T47D (cell line): ENCODE measurements around the gene ABCA10.

Experiments used
- DNase-seq, 2 experiments: peaks; one replicate each; pipeline versions ENCODE4 v3.0.0 to v3.0.0-alpha.2; 2011 to 2012; ENCODE audit warnings: low read depth in 1 of 2, low spot score in 1 of 2
- JUND ChIP-seq: IDR thresholded peaks from 2 replicates; pipeline ENCODE4 v1.6.1; 2012; ENCODE audit warnings: low read depth
- in situ Hi-C: cut with HindIII; loops from 2 replicates; pipeline ENCODE4 v1.10.0; 2016; ENCODE audit warnings: low sequenced_read_pairs, low pct_unique_long_range_greater_than_20kb

The ABCA10 gene

GRCh38 chr17:69141431-69142174, 87.0 kb downstream of the ABCA10 start, which contains the start of gene ABCA6:
Gene ABCA6, minus strand, starts transcription at chr17:69141895. Its CDS starts 1,192 bp downstream, at chr17:69140703.
- peak in 1 of 2 experiments; percentile 8 for DNase-seq
- no peak for TF ChIP-seq JUND
- in situ Hi-C loops = no loop called here

- no peak for DNase-seq
- TF ChIP-seq JUND = no peak
- in situ Hi-C loops = no loop called here
Measured at GRCh38 chr17:69134112-69134511, 94.5 kb downstream of the ABCA10 start.

- in situ Hi-C loops = no loop called here
- no peak for TF ChIP-seq JUND
- DNase-seq = no peak
Measured at GRCh38 chr17:69130627-69131296, 97.9 kb downstream of the ABCA10 start.

DNA sequence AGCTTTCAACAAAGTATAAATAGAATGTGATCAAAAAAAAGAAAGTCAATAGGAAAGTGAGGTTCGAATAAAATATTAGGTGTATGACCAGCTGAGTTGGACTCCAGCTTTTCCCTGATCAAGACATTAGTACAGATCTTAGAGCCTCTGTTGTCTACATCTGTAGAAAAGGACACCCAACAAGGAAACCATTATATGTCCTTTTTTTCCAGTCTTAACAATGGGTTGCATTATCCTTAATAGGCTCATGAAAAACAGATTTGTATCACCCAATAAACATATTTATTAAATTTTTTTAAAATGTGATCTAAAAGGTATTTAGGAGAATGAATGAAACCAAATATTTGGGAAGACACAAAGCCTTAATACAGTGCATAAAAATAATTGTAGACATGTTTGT, 105.0 kb downstream of the ABCA10 start:
- in situ Hi-C loops = no loop called here
- no peak for TF ChIP-seq JUND
- DNase-seq = no peak

DNA sequence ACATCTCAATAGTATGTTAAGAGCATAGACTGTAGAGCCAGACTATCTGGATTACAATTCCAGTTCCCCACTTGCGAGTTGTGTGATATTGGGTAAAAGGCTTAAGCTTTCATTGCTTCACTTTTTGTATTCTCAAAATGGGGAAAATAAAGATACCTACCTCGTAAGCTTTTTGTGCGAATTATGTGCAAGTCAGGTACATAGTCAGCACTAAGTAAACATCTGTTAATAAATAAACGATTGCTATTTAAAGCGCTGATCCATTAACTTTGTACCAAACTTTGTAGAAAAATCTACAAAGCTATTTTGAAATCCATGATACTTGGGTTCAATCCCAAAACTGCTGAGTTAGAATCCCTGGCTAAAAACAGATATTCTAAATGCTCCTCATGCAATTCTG, 106.6 kb downstream of the ABCA10 start:
- in situ Hi-C loops = no loop called here
- no peak for DNase-seq
- no peak for TF ChIP-seq JUND

DNA sequence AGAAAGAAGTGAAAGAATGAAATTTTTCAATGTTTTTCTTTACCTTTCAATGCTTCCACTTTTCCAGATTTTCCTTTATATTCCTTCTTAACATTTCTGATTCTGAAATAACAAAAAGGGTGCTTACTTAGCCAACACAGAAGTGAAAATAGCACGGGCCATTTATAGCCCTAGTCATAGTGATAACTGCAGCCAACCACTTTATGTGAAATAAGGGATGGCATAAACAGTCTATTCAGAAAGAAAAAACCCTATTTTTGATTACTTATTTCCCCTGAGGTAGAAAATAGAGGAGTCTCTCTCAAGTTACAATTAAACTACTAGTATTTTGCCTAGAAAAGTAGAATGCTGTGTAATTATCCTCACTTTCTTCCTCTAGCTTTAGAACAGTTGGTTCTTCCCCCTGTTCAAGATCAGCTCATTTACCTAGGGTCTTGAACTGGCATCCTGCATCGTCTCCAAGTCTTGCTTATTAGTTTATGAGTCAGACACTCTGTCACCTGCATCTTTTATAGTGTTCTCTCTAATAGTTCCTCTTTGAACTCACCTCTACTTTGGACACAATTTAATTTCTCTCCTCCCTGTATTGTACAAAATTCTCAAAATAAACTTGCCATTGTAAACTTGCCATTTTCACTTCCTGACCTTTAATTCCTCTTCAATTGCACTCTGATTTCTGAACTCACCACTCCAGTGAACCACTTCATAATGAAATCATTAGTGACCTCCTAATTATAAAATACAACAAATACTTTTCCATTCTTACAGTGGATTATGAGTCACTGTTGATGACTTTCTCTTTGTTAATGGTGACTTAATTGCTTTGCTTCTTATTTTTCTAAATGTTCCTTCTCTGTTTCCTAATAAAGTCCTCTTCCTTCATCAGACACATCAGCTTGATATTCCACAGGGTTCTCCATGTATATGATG, 110.5 kb downstream of the ABCA10 start:
- no peak for TF ChIP-seq JUND
- no peak for DNase-seq
- in situ Hi-C loops = no loop called here

DNA sequence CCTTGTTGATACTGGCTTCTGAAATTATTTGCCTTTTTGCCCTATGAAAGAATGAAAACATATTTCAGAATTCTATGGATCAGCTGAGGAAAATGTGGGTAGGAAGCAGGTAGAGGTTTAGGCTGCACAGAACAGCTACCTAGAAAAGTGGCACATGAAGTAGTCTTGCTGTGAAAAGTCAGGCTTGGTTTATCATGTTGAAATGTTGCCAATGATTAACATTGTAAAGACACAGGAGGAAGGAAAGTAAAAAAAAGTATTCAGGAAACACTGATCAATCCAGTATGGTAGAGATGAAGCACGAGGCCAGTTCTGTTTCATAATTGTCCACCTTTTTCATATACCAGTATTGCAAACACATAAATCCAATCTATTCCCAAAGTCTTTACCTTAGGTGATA, 116.8 kb downstream of the ABCA10 start:
- no peak for DNase-seq
- TF ChIP-seq JUND = no peak
- in situ Hi-C loops = no loop called here

DNA sequence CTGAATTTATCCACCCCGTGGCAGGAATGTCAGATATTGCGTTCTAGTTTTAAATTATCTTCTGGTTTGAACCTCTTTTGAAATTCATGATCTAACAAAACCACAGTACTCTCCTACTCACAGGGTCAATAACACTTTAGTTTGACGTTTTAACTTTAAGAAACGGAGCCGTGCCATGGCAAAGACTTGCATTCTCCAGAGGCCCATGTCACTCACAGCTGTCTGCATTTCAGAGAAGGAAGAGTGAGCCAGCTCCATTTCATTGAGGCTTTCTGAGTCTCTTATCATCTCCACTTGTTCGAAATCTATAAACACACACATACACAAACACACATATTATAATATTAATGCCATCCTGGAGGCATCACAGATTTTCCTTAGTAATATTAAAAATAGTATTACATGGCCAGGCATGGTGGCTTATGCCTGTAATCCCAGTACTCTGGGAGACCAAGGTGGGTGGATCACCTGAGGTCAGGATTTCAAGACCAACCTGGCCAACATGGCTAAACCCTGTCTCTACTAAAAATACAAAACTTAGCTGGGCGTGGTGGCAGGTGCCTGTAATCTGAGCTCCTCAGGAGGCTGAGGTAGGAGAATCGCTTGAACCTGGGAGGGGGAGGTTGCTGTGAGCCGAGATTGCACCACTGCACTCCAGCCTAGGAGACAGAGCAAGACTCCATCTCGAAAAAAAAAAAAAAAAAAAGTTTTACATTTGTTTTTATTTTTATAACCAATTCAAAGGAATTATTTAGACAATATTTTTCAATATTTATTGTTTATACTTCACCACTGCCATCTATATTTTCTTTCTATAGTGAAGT, 122.5 kb downstream of the ABCA10 start:
- no peak for TF ChIP-seq JUND
- in situ Hi-C loops = no loop called here
- no peak for DNase-seq

DNA sequence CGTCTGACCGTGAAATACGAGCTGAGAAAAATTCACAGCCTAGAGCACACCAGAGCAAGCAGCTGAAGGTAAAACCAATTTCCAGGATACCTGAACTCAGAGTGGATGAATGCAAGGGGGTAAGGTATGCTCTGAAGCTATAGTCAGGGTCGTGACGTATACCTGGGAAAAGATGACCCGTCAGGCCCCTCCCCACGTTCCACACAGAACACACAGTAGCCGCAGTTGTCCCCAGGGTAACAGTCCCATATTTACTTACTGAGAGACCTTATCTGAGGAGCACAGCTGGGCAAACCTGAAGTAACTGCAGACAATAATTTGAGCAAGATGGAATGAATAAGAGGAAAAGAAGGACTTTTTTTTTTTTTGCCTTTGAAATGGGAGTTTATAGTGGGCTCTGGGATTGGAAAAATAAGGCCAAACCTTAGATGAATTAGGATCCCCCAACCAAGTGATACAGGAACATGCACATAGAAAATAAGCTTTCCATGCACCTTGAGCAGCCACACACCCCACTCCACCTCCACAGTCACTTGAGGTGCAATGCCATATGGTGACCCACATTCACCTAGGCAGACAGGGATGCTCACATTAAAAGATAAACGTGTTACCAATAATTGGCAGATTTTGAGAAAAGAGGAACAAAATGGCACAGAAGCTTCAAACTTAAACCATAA, 124.9 kb downstream of the ABCA10 start:
- in situ Hi-C loops = no loop called here
- DNase-seq = peak in 1 of 2 experiments; percentile 43
- no peak for TF ChIP-seq JUND

- in situ Hi-C loops = no loop called here
- TF ChIP-seq JUND = no peak
- no peak for DNase-seq
Measured at GRCh38 chr17:69098625-69099024, 130.0 kb downstream of the ABCA10 start.
